ENCODE data around the gene ZFP1.
"Not testable (repeated sequence)": the region's sequence is repeated elsewhere in the genome, so short reads cannot be mapped to it uniquely, and the experiment has no call there.

ZFP1 gene

DNA sequence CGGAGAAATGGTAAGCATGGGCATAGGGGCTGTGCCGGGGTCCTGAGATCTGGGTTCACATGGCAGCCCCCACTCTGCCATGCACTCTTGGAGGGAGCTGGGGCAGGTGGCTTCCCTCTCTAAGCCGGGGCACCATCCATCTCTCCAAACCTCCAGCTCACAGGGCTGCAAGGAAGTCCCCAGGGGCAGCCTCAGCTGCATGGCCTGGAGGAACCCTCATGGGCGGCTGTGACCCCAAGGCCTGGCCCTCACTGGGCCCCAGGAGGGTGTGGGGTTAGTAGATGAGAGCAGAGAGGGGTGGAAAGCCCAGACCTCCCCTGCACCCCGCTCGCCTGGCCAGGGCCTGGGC lies 56.1 kb downstream of the ZFP1 start:
- DNase-seq (ENCODE audit: low read depth in 3 of 3): no peak

DNA sequence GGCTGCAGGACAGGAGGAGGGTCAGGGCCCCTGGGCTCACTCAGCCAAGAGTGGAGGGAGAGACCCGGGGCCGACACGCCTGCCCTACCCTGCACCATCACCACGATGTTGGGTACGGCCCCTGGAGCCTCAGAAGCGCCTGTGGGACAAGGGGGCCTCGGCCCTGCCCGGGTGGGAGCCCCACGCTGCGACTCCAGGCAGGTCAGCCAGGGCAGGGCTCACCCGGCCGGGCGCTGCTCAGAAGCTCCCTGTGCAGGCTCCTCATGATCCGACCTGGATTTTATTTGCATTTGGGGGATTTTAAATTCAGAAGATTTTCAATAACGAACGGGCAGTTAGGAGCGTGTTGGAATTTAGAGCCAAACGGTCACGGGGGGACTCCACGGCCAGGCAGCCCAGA lies 56.6 kb downstream of the ZFP1 start:
- DNase-seq (ENCODE audit: low read depth in 3 of 3): not testable (repeated sequence)

DNA sequence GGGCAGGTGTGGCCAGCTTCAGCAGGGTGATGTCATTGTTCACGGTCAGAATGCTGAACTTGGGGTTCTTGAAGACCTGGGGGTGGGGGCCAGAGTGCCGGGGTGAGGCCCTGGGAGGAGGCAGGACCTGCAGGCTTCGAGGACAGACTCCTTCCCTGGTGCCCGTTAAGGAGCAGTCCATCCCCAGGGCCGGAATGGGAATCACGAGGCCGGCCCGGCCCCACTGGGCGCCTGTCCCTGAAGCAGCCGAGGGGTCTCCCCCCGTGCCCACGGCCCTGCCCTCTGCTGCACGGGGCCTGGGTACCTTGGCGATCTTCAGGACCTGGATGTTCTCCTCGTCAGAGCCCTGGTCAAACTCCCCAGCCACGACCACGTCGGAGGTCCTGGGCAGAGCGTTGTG lies 57.1 kb downstream of the ZFP1 start:
- not testable (repeated sequence) for DNase-seq (ENCODE audit: low read depth in 3 of 3)

- not testable (repeated sequence) for DNase-seq (ENCODE audit: low read depth in 3 of 3)
Observed at GRCh38 chr16:75205961-75206748, 57.8 kb downstream of the ZFP1 start.

- no peak for DNase-seq (ENCODE audit: low read depth in 3 of 3)
Observed at GRCh38 chr16:75206749-75207451, 58.6 kb downstream of the ZFP1 start, which contains the start of gene CTRB2. CTRB2 (minus strand) TSS chr16:75207161; CDS start chr16:75207141, 20 bp downstream.

DNA sequence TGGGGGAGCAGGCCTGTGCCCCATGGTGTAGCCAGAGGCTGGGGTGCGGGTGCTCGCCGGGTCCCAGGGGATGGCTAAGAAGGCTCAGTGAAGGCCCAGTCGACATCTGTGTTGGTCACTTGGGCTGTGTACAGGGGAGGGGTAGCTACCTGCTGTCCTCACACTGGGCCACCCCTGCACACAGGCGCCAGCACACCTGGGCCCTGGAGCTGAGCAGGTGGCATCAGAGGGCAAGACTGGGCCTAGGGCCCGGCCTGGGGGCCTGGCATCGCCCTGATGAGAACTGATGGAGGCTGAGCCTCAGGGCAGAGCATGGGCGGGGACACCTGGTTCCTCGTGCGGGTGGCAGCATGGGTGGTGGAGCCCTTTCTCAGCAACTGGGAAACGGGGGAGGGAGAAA lies 59.5 kb downstream of the ZFP1 start:
- no peak for DNase-seq (ENCODE audit: low read depth in 3 of 3)

DNA sequence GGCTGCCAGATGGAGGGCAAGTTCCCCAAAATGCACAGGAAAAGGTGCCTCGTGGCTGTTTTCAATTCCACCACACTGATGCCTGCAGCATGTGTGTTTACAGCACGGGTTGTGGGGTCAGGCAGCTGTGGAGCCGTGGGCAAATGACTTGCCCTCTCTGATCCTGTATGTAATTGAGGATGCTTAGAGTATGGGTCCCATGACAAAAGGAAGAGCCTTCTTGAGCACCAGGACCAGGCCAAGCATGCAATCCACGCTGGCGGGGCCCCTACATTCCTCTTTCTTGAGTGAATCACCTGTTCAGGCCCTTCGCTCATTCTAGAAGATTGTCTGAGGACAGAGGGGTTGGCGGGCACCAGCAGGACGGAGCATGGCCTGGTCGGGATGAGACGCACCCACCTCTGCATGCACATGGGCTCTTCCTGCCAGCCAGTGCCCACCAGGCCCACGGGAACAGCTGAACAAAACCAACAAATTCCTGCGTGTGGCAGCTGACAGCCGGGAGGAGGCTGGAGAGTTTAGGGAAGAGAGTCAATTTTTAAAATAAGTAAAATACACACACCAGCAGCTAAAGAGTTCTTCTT lies 60.0 kb downstream of the ZFP1 start:
- DNase-seq (ENCODE audit: low read depth in 3 of 3): no peak

DNA sequence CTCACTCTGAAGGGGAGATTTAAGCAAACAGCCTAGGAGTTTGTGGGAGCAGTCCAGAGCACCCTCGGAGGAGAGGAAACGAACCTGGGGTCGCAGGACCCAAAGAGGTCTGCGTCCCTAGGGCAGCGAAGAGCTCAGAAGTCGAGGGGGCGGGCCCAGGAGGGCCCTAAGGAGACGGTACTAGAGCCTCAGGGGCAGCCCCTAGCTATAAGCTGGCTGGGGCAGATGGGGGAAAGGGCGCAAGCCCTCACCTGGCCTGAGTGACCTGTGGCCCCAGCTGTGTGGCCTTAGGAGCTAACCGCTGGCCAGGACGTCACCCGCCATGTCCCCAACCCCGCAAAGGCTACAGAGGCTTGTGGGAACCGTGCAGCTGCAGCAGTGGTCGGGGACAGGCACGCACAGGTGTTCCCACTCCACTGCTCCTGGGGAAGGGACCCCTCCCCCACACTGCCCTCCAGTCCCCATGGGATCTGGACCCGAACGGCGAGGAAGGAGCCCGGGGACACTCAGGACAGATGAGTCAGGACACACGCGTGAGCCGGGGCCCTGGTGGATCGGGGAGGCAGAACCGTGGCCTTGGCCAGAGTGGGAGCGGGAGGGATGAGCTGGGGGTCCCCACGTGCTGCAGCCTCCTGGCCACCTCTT lies 60.7 kb downstream of the ZFP1 start:
- no peak for DNase-seq (ENCODE audit: low read depth in 3 of 3)

DNA sequence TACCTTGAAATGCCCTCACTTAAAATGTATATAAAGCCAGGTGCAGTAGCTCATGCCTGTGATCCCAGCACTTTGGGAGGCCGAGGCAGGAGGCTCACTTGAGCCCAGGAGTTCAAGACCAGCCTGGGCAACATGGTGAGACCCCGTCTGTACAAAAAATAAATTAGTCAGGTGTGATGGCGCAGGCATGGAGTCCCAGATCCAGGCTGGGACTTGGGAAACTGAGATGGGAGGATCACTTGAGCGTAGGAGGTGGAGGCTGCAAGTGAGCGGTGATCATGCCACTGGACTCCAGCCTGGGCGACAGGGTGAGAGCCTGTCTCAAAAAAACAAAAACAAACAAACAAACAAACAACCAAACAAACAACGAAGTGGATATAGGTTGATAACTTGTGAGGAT lies 61.2 kb downstream of the ZFP1 start:
- DNase-seq (ENCODE audit: low read depth in 3 of 3): not testable (repeated sequence)

- DNase-seq (ENCODE audit: low read depth in 3 of 3): no peak
Observed at GRCh38 chr16:75209944-75210343, 61.6 kb downstream of the ZFP1 start.

DNA sequence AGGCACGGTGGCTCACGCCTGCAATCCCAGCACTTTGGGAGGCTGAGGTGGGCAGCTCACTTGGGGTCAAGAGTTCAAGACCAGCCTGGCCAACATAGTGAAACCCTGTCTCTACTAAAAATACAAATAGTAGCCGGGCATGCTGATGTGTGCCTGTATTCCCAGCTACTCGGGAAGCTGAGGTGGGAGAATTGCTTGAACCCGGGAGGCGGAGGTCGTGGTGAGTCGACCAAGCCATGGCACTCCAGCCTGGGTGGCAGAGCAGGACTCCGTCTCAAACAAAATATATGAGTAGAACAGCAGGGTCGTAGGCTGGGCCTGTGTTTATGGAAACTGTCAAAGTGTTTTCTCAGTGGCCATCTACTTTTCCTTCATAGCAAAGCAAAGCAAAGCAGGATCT lies 63.0 kb downstream of the ZFP1 start:
- DNase-seq (ENCODE audit: low read depth in 3 of 3): not testable (repeated sequence)

- DNase-seq (ENCODE audit: low read depth in 3 of 3): no peak
Observed at GRCh38 chr16:75216127-75216526, 67.8 kb downstream of the ZFP1 start.

GRCh38 chr16:75216576-75216975 lies 68.3 kb downstream of the ZFP1 start:
- no peak for DNase-seq (ENCODE audit: low read depth in 3 of 3)

DNA sequence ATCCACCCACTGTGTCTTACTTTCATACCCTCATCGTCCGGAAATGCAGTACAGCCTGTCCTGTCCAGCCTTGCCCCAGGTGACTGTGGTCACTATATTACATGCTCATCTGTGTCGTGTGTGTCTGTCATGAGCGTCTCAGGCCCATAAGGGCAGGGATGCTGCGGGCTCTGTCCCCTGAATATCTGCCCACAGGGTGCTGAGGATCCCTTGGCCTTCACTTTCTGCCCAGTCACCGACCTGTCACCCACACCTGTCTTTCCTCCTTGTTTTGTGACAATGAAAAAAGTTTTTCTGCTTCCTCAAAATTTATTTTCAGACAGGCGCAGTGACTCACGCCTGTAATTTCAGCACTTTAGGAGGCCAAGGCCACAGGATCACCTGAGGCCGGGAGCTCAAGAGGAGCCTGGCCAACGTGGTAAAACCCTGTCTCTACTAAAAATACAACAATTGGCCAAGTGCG lies 69.1 kb downstream of the ZFP1 start:
- DNase-seq (ENCODE audit: low read depth in 3 of 3): no peak

GRCh38 chr16:75218256-75219076 lies 70.1 kb downstream of the ZFP1 start, which contains the start of gene CTRB1:
CTRB1 (plus strand) TSS chr16:75218988; CDS start chr16:75219008, 20 bp downstream.
- DNase-seq (ENCODE audit: low read depth in 3 of 3): no peak

- DNase-seq (ENCODE audit: low read depth in 3 of 3): no peak
Observed at GRCh38 chr16:75219088-75219487, 70.8 kb downstream of the ZFP1 start.

- DNase-seq (ENCODE audit: low read depth in 3 of 3): no peak
Observed at GRCh38 chr16:75219838-75220237, 71.5 kb downstream of the ZFP1 start.
